Heart left ventricle (tissue), 13 donors: ENCODE data around the gene DPP10.

Experiments used
- POLR2A ChIP-seq, 2 donors: fragments of 450-650 bp; IDR thresholded peaks; one replicate each; pipeline ENCODE4 v1.6.1; 2017; ENCODE audit warnings: antibody characterized with exemption in 2 of 2, mild to moderate bottlenecking in 2 of 2, moderate library complexity in 2 of 2
- TF ChIP-seq, protein P1 (sequence below), 12 donors: fragments of 200-600 bp; sonication (generic) in 4 of 12; IDR thresholded peaks; one replicate each; pipeline versions ENCODE4 v1.5.0 to v1.8.0; 2018 to 2022; ENCODE audit warnings: antibody characterized with exemption in 12 of 12, mild to moderate bottlenecking in 5 of 12
- donor health status: ischemic (EF 13 %, LVEDD 7.1; RV severe dilation, severe dysfunction).
- donor health status: DM: no; HTN: yes; CAD: no.
- donor health status: DM: no; HTN: no; CAD: no.
- donor health status: ischemic (EF 25% LVEDD 6.9; RV normal size, moderate dysfunction).
- donor health status: ischemic (EF 25% LVEDD 5.7; RV mildly dilated, moderate dysfunction).
- donor health status: ischemic (EF 35%, LVEDD 5.7; RV mildly dilated, moderate dysfunction).
- donor health status: nonischemic (EF 11% LVEDD 7.7; RV severe dilation, severe dysfunction).
- donor health status: DM: yes; HTN: yes; CAD: no.
- donor health status: PGD.
- donor health status: ischemic (EF 29% LVEDD 5.4; RV normal size, mild dysfunction).
- donor health status: nonischemic (EF 23%, LVEDD 6.1; RV moderate dilation, normal function).

DNA sequence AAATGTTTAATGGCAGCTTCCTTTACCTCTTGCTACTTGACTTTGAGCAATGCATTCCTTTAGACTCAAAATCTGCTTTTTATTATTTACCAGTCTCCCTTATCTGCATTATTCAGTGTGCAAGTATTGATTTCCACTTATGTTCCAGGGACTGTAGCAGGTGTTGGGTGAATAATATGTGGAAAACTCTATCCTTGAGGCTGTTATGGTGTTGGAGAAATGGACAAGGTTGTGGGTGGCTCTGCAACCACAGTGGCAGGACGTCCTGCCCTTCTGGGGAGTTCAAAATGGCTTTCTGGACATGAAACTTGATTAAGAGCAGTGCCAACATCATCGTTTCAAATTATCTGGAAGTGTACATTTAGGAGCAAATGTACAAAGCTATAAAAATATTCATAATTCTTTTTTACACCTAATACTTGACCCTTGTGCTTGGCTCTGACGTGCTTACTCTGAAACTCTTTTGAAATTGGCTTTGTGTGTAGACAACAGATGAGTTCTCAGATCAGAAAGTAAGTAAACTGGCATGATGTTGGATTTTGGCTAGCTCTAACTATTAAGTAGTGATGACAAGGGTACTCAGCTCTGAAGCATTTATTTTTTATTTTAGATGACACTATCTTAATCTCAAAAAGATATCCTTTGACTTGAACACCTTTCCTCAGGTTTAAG, 766.2 kb downstream of the DPP10 start:
- no peak for TF ChIP-seq POLR2A (IDR thresholded peaks at IDR 0.05)
- TF ChIP-seq, protein P1, sequence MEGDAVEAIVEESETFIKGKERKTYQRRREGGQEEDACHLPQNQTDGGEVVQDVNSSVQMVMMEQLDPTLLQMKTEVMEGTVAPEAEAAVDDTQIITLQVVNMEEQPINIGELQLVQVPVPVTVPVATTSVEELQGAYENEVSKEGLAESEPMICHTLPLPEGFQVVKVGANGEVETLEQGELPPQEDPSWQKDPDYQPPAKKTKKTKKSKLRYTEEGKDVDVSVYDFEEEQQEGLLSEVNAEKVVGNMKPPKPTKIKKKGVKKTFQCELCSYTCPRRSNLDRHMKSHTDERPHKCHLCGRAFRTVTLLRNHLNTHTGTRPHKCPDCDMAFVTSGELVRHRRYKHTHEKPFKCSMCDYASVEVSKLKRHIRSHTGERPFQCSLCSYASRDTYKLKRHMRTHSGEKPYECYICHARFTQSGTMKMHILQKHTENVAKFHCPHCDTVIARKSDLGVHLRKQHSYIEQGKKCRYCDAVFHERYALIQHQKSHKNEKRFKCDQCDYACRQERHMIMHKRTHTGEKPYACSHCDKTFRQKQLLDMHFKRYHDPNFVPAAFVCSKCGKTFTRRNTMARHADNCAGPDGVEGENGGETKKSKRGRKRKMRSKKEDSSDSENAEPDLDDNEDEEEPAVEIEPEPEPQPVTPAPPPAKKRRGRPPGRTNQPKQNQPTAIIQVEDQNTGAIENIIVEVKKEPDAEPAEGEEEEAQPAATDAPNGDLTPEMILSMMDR (IDR thresholded peaks at IDR 0.05) = no peak
